ENCODE data around the gene MVK.

DNA sequence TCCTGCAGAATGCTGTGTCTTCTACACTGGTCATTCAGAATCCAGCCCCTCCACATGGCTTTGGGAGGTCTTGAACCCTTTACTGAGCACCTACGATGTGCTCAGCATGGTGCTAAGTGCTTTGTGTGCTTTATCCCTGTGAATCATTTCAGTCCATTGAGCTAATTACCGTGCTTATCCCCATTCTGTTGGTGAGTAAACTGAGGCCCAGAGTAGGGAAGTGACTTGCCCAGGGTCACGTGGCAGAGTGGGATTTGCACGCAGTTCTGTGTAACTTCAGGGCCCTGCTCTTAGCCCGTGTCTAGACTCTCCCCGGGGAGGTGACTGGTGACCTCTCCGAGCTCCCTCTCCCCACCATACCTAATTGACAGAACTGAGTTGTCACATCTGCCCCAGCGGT lies 27.4 kb downstream of the MVK start:
- TF ChIP-seq, protein P1, sequence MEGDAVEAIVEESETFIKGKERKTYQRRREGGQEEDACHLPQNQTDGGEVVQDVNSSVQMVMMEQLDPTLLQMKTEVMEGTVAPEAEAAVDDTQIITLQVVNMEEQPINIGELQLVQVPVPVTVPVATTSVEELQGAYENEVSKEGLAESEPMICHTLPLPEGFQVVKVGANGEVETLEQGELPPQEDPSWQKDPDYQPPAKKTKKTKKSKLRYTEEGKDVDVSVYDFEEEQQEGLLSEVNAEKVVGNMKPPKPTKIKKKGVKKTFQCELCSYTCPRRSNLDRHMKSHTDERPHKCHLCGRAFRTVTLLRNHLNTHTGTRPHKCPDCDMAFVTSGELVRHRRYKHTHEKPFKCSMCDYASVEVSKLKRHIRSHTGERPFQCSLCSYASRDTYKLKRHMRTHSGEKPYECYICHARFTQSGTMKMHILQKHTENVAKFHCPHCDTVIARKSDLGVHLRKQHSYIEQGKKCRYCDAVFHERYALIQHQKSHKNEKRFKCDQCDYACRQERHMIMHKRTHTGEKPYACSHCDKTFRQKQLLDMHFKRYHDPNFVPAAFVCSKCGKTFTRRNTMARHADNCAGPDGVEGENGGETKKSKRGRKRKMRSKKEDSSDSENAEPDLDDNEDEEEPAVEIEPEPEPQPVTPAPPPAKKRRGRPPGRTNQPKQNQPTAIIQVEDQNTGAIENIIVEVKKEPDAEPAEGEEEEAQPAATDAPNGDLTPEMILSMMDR (IDR thresholded peaks at IDR 0.05): no peak
- TF ChIP-seq POLR2AphosphoS5 (IDR thresholded peaks at IDR 0.05; ENCODE audit: low read depth, low read length): no peak
- TF ChIP-seq EZH2phosphoT487 (IDR thresholded peaks at IDR 0.05; ENCODE audit: borderline replicate concordance, low read depth): no peak
